ENCODE results near the gene SUPT5H.

DNA sequence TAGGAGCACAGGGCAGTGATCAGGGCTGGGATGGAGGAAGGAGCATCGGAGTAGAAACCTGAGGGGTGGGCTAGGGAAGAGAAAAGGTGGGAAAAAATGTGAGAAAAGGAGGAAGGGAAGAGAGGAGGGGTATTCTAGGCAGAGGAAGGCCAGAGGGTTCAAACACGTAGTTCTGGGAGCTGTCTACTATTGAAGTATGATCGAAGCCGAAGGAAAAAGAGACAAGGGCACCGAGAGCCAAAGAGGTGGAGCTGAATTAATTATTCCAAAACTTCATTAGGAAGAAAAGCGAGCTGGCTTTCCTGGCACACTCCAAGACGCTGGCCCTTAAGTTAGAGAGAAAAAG is 61.2 kb downstream of the SUPT5H start:
- TF ChIP-seq, protein P1, sequence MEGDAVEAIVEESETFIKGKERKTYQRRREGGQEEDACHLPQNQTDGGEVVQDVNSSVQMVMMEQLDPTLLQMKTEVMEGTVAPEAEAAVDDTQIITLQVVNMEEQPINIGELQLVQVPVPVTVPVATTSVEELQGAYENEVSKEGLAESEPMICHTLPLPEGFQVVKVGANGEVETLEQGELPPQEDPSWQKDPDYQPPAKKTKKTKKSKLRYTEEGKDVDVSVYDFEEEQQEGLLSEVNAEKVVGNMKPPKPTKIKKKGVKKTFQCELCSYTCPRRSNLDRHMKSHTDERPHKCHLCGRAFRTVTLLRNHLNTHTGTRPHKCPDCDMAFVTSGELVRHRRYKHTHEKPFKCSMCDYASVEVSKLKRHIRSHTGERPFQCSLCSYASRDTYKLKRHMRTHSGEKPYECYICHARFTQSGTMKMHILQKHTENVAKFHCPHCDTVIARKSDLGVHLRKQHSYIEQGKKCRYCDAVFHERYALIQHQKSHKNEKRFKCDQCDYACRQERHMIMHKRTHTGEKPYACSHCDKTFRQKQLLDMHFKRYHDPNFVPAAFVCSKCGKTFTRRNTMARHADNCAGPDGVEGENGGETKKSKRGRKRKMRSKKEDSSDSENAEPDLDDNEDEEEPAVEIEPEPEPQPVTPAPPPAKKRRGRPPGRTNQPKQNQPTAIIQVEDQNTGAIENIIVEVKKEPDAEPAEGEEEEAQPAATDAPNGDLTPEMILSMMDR (IDR thresholded peaks at IDR 0.05; ENCODE audit: poor library complexity, severe bottlenecking): no peak
- no peak for TF ChIP-seq EZH2 (IDR thresholded peaks at IDR 0.05; ENCODE audit: borderline replicate concordance, insufficient read depth, low read length, poor library complexity, severe bottlenecking)
- no peak for TF ChIP-seq RAD21 (conservative IDR thresholded peaks at IDR 0.05)
- no peak for TF ChIP-seq EP300 (conservative IDR thresholded peaks at IDR 0.05; ENCODE audit: poor library complexity, severe bottlenecking)
- no peak for TF ChIP-seq POLR2AphosphoS5 (IDR thresholded peaks at IDR 0.05)
- TF ChIP-seq TAF1 (IDR thresholded peaks at IDR 0.05; ENCODE audit: low read depth): no peak

Data from neural cell (in vitro differentiated cells).